ENCODE measurements around the gene CDKN2AIP.

The CDKN2AIP gene, protein sequence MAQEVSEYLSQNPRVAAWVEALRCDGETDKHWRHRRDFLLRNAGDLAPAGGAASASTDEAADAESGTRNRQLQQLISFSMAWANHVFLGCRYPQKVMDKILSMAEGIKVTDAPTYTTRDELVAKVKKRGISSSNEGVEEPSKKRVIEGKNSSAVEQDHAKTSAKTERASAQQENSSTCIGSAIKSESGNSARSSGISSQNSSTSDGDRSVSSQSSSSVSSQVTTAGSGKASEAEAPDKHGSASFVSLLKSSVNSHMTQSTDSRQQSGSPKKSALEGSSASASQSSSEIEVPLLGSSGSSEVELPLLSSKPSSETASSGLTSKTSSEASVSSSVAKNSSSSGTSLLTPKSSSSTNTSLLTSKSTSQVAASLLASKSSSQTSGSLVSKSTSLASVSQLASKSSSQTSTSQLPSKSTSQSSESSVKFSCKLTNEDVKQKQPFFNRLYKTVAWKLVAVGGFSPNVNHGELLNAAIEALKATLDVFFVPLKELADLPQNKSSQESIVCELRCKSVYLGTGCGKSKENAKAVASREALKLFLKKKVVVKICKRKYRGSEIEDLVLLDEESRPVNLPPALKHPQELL

DNA sequence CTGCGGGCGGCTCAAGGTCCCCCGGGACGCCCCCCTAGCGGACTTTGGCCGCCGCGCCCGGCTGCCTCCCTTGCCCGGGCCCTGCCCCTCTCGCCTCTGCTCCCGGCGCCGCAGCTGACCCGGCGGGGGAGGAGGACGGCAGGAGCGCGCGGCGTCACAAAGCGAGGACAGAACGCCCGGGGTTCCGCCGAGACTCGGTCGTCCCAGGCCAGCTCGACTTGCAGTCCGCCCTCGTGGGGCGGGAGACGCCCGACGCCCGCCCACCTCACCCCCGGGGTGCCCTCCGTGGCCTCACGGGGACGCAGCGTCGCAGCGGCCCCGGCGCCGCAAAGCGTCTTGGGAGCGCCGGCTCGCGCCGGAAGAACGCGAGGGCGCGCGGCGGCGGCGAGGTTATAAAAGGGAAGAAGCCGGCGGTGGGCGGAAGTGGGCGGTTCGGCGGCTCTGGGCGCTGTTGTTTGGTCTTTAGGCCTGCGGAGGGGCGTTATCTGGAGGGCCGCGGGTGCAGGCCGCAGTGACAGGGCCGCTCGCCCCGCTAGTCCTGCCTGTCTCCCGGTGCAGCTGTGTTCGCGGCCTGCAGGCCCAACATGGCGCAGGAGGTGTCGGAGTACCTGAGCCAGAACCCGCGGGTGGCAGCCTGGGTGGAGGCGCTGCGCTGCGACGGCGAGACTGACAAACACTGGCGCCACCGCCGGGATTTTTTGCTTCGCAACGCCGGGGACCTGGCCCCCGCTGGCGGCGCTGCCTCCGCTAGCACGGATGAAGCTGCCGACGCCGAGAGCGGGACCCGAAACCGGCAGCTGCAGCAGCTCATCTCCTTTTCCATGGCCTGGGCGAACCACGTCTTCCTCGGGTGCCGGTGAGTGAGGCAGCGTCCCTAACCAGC, at the start of gene CDKN2AIP:
Gene CDKN2AIP (plus strand): TSS at position 423 of the 883 bp plus-strand sequence. CDS start 162 bp downstream, at position 585.
- peak; percentile 90 to 94 for DNase-seq

DNA sequence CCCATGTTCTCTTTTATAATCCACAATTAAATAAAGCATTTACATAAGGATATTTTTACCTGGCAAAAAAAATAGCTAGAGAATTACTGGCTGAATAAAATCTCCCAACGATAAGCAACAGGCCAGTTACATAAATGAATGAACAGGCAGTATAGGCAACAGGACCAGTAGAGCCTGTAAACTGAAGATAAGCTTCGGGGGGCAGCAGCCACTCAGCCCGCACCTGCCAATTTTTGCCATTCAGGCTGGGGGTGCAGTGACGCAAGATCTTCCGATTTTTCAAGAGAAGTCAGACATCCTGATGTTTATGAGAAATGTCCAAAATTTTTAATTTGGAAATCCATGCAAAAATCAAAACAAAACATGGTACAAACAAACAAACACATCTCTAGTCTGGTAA, 49.0 kb upstream of the CDKN2AIP start:
- DNase-seq, result no peak

DNA sequence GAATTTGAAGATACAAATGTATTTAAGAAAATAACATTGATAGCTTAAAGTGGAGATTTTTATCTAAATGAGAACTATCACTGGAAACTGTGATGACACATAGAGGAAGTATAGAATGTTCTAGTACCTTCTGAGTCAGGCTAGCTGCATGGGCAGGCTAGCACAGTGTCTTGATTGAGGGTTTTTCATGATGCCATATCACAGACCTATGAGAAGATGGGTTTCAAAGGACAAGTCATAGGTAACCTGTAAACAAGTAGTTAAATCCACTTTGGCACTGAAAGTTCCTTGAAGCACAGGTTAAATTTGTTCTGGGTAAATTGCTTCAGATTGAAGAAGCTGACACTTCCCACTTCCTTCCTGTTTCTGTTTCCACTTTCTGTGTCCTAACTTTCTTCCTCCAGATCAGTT, 48.2 kb upstream of the CDKN2AIP start:
- DNase-seq, result no peak

DNA sequence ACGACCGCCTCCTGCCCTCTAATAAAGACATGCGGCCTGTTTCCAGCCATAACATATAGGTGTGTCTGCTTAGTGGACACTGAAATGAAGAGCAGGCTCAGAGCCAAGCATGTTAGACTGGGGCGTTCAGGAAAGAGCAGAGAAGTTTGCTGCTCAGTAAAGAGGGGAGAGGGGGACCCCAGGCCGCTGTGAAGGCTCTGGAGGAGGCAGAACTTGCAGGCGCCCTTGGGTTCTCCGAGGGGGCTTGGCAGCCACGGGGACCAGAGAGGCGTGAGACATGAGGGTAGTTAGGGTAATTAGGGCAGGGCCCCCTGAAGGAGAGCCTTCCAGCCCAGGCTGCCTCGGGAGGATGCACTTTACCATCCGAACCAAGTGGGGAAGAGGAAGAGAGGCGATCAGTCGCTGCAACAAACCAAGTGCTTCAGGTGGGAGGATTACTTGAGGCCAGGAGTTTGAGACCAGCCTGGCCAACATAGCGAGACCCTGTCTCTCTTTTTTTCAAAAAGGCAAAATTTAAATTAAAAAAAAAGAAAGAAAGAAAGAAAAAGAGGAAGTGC, 46.6 kb upstream of the CDKN2AIP start:
- no peak for DNase-seq

DNA sequence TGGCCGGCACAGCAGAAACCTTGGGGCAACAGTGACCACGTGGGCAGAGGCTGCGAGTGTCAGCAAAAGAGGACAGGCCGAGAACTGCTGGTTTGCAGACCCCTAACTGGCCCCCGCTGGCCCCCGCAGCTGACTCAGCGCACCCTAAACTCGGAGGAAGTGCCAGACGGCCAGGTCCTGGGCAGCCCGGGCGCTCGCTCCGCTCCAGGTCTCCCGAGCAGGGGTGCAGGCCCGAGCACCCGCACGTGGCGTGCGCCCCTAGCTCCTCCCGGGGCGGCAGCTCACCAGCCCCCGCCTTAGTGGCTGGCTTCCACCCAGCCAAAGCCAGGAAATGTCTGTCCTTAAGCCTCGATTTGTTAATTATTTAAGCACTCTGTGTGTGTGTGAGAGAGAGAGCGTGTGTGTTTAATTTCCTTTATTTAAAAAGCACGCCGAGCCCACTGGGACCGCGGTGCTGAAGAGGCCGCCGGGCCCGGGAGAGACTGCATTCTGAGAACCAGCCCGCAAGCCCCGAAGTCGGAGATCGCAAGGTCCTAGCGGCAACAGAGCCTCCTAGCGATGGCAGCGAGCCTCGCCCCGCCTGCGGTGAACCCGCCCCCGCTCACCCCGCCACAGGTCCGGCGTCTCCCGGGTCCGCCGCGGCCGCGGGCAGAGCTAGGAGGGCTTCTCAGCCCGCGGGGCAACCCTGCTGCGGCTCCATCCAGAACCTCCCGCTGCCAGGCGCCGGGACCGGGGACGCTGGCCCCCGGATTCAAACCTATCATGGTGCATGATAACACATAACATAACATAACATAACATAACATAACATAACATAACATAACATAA, 45.9 kb upstream of the CDKN2AIP start:
- peak; percentile 64 for DNase-seq

DNA sequence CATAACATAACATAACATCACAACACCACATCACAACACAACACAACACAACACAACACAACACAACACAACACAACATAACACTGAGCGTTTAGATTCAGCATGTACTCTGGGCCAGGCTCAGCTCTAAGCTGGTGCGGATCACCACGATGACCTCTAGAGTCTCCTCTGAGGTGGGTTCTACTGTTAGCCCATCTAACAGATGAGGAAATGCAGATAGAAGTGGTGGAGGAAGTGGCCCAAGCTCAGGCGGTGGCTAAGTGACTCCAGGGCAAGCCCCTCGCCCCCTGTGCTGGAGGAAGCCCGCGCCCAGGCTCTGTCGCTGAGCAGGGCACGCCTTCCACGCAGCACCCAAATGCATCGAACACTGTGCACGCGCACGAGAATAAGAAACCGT, 45.3 kb upstream of the CDKN2AIP start:
- DNase-seq, result no peak

DNA sequence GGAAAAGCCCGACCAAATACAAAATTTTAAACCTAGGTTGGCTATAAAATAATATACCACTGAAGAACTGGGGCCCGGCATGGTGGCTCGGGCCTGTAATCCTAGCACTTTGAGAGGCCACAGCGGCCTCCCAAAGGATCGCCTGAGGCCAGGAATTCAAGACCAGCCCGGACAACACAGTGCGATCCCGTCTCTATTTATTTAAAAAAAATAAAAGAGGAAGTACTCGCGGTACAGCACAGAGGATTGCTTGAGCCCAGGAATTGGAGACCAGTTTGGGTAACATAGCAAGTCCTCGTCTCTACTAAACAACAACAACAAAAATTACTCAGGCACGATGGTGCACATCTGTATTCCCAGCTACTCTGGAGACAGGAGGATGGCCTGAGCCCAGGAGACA, 44.8 kb upstream of the CDKN2AIP start:
- no peak for DNase-seq

DNA sequence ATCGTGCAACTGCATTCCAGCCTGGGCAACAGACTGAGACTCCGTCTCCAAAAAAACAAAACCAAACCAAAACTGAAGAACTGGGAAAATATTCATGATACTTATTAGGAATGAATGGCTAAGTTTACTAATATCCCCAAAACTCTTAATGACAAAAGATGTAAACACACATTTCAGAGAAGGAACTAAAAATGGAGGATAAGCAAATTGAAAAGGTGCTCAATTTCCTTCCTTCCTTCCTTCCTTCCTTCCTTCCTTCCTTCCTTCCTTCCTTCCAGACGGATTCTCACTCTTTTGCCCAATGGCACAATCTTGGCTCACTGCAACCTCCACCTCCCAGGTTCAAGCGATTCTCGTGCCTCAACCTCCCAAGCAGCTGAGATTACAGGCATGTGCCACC, 44.4 kb upstream of the CDKN2AIP start:
- no peak for DNase-seq

DNA sequence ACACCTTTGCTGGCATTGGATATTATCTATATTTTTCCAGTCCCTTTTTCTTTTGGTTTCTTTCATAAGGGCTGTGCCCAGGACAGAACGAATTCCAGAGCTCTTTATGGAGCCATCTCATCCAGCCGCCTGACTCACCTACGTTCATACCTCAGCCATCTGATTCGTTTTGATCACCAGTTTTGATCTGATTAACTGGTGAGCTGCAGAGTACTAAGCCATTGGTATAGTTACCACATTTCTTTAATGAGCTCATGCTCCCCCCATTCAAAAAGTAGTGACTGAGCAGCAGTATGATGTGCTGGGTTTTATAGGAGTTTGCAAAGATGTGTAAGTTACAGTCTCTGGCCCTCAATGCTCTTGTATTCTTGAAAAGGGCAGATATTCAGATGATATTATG, 43.0 kb upstream of the CDKN2AIP start:
- DNase-seq, result no peak

DNA sequence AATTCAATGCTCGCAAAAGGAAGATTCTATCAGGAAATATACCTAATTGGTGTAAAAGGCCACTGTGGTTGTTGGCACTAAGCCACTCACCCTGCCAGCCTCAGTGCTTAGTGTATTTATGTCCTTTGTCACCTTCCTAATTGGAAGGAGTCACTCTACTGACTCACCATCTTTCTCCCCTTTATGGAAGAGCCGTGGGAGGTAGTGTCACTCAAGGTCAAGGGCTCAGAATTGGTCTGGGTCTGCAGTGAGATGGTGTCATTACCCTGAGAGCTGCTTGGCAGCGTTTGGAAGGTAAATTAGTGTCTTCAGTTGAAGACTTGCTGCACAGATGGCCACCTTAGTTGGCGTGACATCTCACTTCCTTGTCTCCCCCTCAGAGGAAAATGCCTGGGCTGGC, 41.7 kb upstream of the CDKN2AIP start:
- no peak for DNase-seq

DNA sequence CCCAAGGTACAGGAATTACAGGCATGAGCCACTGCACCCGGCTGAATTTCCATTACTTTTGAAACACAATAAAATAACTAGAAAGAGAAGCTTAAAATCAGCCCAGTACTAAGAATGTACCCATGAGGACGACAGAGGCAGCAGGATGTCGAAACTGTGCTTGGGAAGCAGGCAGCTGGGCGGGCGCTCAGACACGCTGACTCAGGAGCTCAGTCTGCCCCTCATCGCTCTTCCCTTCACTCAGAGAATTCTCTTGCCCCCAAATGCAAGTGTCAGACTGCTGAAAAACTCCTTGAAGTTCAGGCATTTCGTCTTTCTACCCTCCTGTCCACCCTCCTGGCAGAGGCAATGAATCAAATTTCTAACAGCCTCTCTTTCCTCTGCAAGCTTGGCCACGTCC, 41.0 kb upstream of the CDKN2AIP start:
- DNase-seq, result no peak

DNA sequence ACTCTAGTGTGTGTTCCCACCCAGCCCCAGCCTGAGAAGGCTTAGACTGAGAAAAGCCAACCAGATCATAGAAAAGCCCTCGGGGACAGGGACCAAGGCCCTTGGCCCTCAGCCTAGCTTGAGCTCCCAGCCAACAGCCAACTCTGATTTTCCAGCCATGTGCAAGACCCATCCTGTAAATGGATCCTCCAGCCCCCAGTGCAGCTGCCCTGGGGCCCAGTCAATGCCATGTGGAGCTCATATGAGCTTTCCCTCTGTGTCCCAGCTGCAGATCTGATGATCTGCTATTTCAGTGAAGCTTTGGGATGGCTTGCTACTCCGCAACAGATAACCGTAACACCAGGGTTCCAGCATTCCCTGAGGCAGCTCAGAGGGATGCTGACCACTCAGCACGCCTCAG, 40.5 kb upstream of the CDKN2AIP start:
- DNase-seq, result no peak

DNA sequence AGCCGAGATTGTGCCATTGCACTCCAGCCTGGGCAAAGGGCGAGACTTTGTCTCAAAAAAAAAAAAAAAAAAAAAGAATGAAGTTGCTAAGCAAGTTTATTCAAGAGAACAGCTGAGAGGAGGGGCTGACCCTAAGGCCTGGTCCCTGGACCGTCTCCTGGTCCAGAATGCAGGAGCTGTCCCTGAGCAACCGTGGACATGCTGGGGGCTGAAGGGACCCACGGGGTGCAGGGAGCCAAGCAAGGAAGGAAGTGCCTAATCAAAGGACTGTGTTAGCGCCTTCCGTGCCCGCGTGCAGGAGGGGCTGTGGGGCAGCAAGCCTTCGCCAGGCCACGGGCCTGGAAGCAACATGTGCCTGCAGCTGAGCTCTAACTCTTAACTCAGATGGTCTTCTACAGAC, 39.1 kb upstream of the CDKN2AIP start:
- no peak for DNase-seq

DNA sequence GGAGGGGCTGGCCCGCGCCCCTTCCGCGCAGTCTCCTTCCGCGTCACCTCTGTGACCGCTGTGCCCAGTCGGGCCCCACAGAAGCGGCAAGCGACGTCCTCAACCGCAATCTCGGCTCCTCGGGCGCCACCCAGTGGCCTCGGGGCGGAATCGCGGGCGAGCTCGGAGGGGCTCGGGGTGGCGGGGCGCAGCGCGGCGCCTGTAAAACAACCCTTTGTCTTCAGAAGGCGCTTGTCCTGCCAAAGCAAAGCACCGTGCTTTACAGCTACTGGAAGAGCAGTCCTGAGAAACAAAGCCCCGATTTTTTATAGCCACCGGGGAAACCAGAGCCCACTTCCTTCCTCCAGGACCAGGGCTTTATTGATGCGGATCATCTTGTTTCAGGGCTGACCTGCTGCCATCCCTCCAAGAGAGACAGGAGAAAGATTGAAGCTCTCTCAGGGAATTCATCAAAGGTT, 37.3 kb upstream of the CDKN2AIP start:
- DNase-seq, result peak; percentile 83 to 90

DNA sequence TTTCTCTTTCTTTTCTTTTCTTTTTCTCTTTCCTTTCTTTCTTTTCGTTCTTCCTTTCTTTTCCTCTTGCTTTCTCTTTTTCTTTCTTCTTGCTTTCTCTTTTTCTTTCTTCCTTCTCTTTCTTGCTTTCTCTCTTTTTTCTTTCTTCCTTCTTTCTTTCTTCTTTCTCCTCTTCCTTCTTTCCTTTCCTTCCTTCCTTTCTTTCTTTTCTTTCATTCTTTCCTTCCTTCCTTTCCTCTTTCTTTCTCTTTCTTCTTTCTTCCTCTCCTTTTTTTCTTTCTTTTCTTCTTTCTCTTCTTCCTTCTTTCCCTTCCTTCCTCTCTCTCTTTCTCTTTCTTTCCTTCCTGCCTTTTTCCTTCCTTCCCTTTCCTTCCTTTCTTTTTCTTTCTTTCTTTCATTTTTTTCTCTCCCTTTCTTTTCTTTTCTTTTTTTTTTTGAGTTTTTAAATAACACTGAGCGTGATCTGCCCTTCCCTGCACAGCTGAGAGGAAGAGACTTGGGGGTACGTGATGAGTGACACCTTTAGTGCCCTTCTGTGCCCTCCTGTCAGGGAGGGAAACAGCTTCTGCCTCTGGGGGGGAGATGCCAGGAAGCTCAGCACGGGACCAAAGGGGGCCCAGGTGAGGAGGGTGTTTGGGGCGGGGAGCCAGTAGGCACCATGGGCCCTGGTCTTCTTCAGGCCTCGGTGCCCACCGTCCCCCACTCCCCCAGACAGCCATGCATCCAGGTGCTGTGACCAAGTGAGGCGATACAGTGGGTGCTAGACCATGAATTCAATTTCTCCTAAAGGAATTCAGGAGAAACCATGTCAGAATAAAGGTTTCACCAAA, 36.6 kb upstream of the CDKN2AIP start:
- no peak for DNase-seq

DNA sequence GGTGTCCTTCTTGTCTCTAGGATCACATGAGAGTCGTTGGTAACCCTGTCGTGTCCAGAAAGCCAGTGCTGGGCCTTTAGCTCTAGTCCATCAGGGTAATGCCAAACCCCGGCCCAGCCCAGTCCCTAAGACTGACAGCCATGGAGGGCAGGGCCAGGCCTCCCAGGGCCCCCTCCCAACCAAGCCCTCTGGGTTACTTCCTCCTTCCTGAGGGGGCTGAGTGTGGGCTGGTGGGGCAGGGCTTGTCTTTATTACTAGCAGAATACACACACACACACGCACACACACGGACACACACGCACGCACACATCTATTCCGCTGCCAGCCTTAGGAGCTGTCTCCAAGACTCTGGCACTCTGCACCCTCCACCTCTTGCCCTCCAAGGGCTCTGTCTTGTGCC, 35.6 kb upstream of the CDKN2AIP start:
- DNase-seq, result no peak

DNA sequence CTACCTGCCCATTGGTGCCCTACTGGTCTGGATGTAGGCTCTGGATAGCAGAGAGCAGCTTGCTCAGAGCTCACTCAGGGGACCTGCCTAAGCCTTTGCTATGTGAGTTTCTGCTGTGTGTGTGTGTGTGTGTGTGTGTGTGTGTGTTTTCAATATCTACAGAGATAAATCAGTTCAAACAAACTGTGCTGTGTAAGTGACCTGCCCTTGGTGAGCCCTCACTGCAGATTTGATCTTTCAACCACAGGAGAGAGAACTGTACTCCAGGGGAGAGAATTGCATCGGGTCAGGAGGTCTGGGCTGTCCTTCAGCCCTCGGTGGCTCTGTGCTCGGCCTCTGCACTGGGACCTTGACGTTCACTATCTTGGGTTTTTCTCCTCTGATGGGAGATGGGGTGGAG, 35.0 kb upstream of the CDKN2AIP start:
- no peak for DNase-seq

DNA sequence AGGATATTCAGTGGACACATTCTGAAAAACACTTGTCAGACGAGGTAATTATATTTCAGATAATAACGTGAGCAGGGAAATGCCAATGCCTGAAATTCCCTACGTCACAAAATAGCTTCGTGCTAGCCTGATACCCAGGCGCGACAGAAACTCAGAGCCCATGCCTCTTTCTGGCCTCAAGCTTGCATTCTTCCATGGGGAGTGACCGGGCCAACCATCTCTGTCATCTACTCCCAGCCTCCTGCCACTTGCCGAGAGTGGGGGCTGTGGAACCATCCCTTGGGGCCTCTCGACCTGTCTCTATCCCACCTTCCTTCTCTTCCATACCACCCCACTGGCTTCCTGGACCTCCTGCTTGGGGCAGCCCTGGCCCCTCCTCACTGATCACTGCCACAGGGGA, 34.5 kb upstream of the CDKN2AIP start:
- DNase-seq, result no peak

DNA sequence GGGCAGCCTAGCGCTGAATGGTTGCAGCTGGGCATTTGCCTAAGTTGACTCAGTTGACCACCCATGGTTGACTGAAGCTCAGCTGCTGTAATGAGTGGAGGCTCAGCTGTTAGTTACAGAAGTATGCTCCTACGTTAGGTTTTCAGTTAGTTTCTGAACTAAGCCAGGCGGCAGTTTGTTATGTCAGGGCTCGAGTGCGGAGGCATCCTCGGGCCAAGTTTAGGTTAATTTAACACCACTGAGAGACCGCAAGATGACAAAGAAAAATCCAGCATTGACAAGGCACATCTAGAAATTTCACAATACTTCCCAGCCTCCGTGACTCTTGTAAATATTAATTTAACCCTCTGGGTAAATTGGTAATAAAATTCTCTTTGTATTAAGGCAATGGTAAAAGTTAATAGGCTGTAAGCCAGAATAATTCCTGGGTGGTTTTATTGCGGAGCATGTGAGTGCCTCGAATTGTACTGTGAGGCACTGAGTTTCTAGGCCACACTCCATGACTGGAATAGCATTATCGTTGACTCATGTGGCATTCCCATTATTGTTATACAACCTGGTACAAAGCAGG, 33.1 kb upstream of the CDKN2AIP start:
- DNase-seq, result no peak

DNA sequence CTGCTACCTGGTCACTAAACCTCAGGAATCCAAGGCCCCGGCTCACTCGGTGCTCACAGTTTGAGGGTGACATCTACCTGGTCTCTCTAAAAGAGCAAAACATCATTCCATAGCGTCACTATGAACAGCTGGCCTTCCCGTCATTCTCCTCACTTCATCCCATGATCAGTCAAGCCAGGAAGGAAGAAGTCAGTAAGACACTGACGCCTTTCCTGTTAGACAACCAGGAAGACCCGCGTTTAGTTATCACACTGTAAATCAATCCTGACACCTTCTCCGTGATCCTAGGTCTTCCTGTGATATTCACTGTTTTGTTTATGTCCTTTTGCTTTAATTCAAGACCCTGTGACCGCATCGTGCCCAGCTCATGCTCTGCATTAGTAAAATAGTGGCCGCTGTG, 31.6 kb upstream of the CDKN2AIP start:
- no peak for DNase-seq

Data from stimulated activated CD4-positive, alpha-beta T cell treated with anti-CD3 and anti-CD28 coated beads, Interleukin-4, amount 100 ng/mL, for 4 hours (primary cell).